HG03139 (cell line): ENCODE measurements around the gene PLXNC1.

Experiments
- ATAC-seq: cut with Tn5 transposase; IDR thresholded peaks from one replicate; pipeline ENCODE4 v1.9.1; 2021; ENCODE audit not compliant: unreplicated experiment

The PLXNC1 gene

DNA sequence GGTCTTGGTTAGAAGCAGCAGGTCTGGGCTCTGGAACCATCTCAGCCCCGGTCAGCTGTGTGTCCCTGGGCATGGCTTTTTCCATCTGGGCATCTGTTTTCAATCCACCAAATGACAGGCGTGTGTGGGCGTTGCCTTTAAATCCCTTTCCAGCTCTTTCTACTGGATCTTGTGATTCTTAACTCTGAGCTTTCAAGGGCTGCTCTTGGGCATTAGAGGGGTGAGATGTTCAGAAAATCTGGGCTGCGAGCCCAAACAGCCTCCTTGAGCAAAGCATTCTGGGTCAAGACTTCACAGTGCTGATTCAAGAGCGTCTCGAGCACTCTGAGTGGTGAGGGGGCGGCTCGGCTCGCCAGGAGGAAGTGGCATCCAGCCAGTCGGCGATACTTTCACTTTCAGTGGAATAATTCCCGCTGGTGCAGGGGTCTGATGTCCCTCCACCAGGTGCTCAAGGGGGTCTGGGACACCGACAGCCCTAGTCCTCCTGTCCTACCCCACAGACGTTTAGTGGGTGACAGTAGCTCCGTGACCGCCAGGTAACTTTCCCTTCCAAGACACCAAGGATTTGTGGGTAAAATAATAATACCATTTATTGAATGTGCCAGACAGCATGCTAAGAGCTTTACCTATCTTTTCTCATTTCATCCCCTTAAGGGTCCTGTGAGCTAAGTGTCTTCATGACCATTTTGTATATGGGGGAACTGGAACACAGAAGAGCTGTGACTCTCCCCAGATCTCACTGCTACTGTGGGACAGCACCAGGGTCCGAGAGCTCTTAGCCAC lies 114.0 kb downstream of the PLXNC1 start:
- ATAC-seq: peak; percentile 57

DNA sequence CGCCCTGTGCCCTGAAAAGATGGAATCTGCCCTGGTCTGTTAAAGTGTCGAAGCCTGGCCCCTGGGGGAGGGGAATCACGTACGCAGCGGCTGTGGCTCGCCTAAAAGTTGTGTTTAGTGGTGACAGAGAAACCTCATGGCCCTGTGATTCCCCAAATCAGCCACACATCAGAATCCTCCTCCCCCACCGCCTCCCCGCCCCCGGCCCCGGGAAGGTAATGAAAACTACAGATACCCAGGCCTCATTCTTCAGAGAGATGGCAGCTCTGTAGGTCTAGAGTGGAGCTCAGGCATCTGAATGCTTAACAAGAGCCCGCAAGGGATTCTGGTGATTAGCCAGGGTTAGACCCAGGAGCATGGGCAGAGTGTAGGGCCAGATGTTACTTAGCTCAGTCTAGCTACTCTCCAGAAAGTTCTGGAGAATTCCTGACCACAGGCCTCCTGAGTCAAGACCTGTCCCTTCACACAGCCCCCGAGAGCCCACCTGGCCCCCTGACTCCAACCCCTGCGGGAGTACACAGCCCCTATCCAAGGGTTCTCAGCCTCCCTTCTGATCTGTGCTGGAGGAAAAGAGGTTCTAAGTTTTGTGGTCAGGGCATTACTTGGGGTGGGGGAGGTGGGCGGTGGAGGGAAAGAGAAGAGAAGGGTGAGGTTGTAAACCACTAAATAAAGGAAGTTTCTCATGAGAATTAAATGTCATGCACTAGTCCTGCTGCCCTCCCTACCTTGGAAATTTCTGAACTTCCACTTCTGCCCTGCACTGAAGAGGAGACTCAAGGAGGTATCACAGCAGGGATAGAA lies 114.8 kb downstream of the PLXNC1 start:
- peak; percentile 37 for ATAC-seq

DNA sequence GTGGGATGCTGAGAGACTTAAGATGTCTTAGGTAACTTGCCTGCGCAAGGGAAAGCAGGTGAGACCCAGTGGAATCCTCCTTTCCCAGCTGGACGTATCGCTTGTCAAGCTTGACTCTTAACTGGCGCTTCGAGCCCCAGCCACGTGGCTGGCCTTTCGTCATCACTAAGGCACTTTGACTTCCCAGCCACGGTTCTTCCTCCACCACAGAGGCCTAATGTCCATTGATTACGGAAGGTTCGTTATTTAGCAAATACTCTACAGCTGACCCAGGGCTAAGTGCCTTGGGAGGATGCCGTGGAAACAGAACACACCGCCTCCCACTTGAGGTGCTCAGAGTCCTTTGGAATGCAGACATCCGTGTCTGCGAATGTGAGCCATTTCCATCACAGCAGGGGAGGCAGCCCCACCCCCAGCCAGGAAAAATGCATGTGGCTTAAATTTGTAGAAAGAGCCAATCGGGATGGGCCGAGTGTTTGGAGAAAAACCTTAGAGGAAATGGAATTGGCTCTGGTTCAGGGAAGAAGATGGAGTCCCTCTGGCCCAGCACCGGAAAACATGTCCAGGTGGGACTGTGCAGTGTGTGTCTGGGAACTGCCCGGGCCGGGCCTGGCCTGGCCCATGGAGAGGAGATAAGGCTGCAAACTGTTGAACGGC lies 115.7 kb downstream of the PLXNC1 start:
- ATAC-seq: no peak

DNA sequence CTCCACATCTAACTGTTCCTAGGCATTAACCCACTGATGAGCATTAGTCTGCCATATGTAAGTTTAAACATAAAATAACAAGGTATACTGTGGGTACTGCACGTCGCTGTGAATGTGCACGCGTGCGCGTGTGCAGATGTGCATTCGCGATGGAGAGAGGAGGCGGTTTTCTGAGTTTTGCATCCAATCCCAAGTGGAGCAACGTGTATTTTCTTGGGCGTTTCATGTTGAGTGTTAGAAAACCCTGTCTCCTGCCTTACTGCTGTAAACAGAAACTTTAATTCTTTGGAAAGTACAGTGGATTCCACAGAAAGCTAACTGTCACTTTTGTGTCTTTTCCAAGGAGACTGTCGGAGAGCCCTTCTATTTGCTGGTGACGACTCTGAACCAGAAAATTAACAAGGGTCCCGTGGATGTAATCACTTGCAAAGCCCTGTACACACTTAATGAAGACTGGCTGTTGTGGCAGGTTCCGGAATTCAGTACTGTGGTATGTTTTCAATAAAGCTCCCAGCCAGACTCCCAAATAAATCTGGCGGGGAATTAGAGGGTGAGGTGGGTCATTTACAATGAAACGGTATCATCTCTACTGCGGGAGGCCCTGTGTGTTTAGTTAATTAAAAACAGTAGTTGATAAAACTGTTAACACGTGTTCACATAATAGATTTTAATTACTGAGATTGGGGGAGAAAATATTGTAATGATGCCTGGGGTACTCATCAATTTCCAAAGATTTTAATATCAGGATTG lies 116.5 kb downstream of the PLXNC1 start:
- no peak for ATAC-seq

DNA sequence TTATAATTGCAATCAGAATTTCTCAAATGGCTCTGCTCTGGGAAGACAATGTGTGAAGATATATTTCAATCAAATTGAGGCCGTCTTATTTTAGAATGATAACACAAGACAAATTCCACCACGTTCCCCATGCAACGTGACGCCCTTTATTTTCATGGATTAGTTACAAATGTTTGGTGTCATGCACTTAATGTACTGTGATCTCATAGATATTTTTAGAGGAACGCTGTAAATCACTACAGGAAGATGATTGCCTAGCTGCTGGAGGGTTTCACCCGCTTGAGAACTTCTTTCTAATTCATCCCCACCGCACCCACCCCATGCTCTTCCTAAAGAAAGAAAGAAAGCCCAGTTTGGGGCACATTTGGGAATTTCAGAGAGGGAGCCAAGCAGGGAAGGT lies 117.2 kb downstream of the PLXNC1 start:
- no peak for ATAC-seq

DNA sequence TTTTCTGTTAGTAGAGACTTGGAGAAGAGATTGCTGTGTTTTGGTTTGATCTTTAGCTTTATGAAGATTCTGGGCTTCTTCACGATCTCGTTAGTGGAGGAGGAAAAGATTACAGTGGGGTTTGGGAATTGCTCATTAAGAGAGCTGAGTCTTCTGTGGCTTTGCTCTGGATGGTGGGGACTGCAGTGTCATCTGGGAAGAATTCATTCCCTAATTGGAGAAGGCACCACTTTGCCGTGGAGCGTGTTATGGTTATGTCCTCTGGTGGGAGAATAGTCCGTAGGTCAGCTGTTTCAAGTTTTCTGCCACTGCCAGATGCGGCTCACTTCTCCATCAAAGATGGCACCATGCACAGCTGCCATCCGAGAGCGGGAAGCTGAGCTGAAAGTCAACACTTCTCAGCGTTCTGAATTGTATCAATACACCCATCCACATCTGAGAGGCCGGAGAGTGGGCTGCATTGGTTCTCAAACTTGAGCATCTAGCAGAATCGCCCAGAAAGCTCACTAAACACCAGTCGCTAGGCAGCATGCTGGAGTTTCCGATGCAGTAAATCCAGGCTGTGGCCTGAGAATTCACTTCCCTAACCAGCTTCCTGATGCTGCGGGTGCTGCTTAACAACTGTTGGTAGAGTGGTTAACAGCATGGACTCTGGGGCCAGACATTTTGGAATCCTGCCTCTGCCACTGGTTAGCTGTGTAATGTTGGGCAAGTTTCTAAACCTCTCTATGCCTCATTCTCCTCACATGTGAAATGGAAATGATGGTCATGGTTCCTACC lies 117.8 kb downstream of the PLXNC1 start:
- ATAC-seq: no peak

DNA sequence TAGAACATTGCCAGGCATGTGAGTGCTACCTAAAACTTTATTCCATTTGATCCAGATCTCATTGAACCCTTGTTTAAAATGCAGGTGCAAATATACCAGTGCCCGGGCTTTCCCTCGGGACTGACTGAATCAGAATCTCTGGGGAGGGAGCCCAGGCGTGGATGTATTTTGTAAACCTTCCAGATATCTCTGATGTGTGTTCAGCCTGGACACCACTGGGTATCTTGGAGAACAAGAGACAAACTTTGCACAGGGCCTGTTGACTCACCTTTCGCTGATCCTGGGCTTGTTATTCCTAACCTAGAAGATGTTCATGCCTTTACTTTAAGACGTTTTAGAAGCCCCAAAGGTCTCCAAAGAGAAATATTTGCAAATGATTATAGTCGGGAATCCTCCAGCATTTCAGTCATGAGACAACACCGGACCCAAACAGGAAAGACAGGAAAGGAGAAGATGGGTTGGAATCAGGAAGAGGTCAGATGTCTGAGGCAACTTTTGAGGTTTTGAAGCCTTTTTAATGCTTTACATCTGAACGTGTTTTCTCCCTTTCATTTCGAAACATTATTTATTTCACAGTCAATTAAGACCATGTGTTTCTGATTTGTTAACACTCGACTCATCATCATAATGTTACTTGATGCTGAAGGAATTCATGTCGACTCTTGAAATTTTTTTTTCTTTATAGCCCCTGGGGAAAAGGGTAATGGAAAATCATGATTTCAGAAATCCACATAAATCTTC lies 118.6 kb downstream of the PLXNC1 start:
- ATAC-seq: no peak

DNA sequence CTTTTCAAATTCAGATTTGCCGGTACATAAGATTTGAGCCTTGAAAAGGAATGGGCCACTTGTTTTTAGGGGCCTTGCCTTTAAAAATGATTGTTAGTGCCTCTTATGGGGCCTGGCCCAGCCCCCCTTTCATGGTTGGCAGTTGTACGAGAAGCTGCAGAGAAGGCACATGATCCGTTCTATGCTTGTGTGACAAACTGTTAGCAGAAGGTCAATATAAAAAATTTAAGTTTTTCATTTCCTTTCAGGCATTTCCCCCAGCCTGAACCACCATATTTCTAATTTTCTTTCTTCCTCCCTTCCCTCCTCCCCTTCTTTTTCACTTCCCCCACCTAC lies 119.1 kb downstream of the PLXNC1 start:
- ATAC-seq: no peak

DNA sequence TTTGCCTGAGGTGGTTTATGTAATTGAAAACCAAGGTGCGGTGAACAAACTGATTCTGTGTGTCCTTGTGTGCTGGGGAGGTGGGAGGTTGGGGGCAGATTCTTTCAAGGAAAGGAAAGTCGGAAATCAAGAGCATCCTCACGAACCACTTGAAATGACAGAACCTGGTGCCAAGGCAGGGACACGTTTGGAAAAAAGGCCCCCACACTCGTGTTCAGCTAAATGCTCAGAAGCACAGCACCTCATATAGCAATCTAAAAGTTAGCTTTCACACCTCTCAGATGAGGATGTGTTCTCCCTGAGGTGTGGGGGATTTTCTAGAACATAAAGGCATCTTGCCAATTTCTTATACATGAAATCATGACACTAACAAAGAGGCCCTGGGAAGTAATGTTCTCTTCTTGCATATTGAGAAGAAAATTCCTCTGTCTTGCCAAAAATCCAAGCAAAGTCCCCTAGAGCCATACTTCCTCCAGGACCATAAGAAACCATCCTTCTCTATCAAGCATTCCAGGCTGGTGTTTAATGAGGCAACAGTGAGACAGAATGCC lies 119.6 kb downstream of the PLXNC1 start:
- ATAC-seq: no peak

DNA sequence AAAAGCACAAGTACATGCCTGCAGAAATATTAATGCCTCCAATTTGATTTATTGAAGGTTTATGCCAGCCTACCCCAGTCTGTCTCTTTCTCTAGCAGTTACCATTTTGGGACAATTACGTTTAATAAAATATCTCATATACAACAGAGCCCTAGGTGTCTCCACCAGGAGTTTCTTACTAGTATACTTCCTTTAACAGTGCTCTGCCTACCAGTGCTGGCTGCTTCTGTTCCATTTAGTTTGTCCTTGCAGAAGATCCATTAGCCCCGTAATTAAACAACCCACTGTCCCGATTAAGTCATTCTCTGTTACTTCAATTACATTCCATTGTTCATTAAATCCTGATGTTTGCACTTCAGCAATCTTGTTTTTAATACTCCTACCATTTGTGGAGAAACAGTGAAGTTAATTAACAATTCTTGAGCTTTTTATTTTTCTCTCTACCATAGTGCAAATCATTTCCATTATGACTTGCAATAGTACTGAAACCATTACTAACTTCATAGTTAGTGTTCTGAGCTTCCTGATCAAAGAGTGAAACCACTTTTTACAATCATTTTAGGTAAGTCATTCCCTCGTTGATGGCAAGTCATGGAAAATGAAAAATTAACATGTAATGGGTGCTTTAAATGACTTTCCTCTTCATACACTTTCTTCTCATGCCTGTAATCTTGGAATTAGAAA lies 121.1 kb downstream of the PLXNC1 start:
- peak; percentile 51 for ATAC-seq

DNA sequence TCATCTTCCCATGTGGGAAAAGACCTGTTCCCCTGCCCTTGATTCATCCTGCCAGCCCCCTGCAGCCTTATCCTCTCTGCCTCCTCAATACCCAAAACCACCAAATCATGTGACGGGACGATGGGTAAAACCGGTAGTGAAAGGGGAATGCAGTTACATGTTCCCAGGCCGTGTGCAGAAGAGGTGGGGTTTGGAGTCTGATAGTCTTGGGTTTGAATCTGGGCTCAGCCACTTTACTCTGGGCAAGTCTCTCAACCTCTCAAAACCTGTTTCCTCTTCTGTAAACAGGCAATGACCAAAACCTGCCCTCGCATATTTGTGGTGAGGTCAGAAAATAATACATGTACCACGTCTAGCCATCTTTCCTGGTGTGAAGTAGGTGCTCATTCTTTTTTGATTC lies 123.0 kb downstream of the PLXNC1 start:
- ATAC-seq: no peak

DNA sequence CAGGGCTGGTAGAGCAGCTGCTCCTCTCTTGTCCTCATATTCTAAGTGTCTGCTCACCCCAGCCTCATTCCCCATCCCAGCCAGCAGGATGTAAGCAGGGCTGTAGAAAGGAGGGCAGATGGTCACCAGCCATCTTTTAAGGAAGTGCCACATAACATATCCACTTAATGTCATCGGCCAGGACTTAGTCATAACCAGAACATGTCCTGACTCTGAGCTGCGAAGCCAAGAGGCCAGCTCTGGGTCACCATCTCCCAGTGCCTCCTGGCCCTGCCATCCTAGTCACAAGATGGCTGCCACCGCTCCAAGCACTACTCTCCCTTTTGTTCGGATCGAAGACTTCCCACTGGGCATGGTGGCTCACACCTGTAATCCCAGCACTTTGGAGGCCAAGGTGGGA lies 123.9 kb downstream of the PLXNC1 start:
- no peak for ATAC-seq

DNA sequence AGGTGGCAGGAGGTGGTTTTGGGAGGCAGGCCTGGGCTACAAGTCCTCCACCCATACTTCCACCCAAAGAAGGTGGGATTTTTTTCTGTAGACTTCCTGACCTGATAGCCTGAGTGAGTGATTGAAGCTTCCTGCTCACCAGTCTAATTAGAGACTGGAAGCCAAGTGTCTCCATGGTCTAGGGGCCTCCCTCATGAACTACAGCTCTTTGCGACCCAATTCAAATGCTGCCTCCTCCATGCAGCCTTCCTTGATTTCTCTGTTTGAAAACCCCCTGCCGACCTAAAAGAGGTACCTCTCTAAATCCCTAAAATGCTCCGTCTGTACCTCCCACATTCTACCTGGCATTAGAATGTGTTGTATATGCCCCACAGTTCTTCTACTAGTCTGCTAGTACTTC lies 124.9 kb downstream of the PLXNC1 start:
- ATAC-seq: no peak

DNA sequence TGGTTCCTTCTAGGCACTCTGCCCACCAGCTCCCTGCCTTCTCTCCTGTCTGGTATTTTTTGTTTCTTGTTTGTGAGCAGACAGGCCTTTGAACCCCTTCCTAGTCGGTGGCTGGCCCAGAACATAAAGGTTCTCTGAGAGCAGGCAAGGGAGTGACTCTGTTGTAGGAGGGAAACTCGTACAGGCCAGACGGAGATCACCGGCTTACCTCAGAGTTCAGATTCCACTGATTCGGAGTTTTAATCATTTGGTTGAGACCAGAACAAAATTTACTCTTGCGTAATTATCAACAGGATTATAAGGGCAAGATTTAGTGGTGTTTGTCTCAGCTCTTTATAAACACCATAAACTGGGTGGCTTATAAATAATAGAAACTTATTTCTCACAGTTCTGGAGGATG lies 128.3 kb downstream of the PLXNC1 start:
- no peak for ATAC-seq

DNA sequence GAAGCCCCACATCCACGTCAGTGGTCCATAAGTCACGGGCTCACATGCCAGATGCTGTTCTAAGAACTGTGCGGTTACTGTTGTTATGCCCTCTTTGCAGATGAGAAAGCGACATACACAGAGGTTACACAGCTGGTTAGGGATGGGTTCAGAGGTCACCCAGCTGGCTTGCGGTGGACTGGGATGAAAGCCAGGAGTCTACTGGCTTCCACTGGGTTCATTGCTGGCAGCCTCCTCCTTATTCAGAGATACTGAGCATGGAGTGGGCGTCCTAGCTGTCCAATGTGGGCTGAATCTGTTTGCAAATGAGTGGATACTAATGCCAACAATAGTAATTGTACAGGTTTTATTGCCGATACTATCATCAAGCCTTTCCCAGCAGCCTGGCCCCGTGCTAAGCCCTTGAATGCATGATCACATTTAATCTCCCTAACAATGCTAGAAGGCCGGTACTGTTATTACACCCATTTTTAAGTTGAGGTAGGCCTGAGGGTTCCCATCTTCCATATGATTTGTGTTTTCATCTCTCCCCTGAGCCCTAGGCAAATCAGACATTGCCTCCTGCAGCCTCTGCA lies 129.1 kb downstream of the PLXNC1 start:
- no peak for ATAC-seq

DNA sequence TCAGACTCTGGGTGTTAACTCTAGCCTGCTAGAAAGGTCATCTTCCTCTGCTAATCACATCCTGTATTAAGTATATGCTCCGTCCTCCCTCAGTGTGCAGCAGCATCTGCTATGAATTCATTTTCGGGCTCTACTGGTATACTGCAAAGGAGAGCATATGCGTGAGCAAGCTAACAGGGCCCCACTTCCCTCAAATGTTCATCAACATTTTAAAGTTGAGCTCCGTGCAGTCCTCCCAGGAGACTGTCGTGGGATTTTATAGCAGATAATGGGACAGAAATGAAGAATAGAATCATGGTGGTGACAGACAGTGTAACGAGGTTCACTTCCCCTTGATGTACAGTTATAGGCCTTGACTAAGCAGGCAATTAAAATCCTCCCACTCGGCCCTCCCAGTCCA lies 131.7 kb downstream of the PLXNC1 start:
- no peak for ATAC-seq

DNA sequence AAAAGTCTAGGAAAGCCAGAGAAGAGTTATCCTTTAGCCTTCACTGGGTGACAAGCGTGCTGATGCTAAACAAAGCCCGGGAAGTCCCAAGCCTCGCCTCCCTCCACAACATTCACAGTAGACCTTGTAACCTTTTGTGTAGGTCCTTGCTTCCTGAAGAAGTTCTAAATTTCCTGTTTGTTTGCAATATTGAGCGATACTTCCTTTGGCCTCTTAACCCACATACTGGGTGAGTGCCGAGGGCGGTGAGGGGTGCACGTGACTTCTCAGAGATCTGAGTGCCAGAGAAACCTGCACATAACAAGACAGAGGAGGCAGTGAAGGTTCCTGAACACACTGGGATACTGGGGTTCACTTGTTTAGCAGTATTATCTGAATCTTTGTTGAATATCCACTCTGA lies 134.3 kb downstream of the PLXNC1 start:
- ATAC-seq: no peak

DNA sequence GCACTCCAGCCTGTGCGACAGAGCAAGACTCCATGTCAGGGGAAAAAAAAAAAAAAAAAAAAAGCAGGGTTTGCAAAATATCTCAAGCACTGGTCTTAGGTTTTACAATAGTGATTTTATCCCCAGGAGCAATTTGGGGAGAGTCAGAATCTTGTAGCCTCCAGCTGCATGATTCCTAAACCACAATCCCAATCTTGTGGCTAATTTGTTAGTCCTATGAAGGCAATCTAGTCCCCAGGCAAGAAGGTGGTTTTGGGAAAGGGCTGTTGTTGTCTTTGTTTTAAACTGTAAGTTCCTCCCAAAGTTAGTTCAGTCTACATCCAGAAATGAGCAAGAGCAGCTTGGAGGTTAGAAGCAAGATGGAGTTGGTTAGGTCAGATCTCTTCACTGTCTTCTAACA lies 135.7 kb downstream of the PLXNC1 start:
- ATAC-seq: no peak

DNA sequence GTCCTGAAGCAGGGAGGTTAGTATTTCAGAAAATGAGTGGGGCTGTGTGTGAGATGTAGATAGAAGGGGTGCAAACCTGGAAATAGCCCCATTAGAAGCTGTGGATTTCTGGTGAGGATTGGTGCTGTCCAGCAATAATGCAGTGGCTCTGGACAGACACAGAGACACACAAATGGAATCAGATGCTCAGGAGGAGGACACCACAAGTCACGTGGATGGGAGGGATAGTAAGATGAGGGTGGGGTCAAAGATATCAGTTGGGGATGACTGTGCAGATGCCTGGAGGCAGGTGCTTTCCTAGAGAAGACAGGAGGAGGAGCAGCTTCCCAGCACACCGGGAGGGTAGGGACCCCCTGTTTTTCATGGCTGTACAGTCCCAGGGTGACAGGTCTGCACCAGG lies 136.5 kb downstream of the PLXNC1 start:
- no peak for ATAC-seq
